Effector memory CD4-positive, alpha-beta T cell (primary cell): Measurements from ENCODE around the gene MAVS.
A peak's percentile ranks its signal among the peaks of the same experiment; 100 is the strongest.

Source experiments
- DNase-seq, 3 donors: peaks; one replicate each; pipeline ENCODE4 v3.0.0-alpha.2; 2020
- H3K27ac ChIP-seq: 2 replicates; pipeline ENCODE4 v1.7.0; 2013; ENCODE audit warnings: mild to moderate bottlenecking, low read length, moderate library complexity; ENCODE audit not compliant: insufficient read depth, poor library complexity, severe bottlenecking
- H3K27me3 ChIP-seq: replicated peaks from 2 replicates; pipeline ENCODE4 v1.7.0; 2013; ENCODE audit warnings: mild to moderate bottlenecking, low read length; ENCODE audit not compliant: insufficient read depth, control insufficient read depth, poor library complexity, severe bottlenecking
- H3K36me3 ChIP-seq: 2 replicates; pipeline ENCODE4 v1.7.0; 2013; ENCODE audit warnings: mild to moderate bottlenecking, low read length, moderate library complexity; ENCODE audit not compliant: control insufficient read depth, insufficient read depth
- H3K4me1 ChIP-seq: 2 replicates; pipeline ENCODE4 v1.7.0; 2013; ENCODE audit warnings: low read length, mild to moderate bottlenecking; ENCODE audit not compliant: control insufficient read depth, insufficient read depth, poor library complexity, severe bottlenecking
- H3K4me3 ChIP-seq: 2 replicates; pipeline ENCODE4 v1.7.0; 2013; ENCODE audit warnings: low read length, low read depth, mild to moderate bottlenecking; ENCODE audit not compliant: insufficient read depth, poor library complexity, severe bottlenecking
- H3K9me3 ChIP-seq: 2 replicates; pipeline ENCODE4 v1.7.0; 2013; ENCODE audit warnings: mild to moderate bottlenecking, low read length, moderate library complexity; ENCODE audit not compliant: control insufficient read depth
- total RNA-seq, 3 donors: gene quantifications; one replicate each; lab custom pipeline; 2026; lab: John Stamatoyannopoulos, UW

Gene MAVS
- total RNA-seq, result 90.4 to 130 (median 98.6) reads per million in 3 donors

GRCh38 chr20:3846740-3847428, at the start of gene MAVS:
TSS of gene MAVS (plus strand) at chr20:3846834. CDS start at chr20:3854625, 7,791 bp downstream.
- Histone ChIP-seq H3K4me3 (peak within 1 kb of the TSS; percentile 94), H3K27ac (peak within 1 kb of the TSS; percentile 78), H3K9me3 (no peaks in the 10 kb centered on the region), H3K4me1 (peaks cover 7% of the 10 kb centered on the region), H3K36me3 (no peaks in the 10 kb centered on the region), H3K27me3 (no peaks in the 10 kb centered on the region)
- peak; percentile 75 to 80 (median 77) for DNase-seq

DNA sequence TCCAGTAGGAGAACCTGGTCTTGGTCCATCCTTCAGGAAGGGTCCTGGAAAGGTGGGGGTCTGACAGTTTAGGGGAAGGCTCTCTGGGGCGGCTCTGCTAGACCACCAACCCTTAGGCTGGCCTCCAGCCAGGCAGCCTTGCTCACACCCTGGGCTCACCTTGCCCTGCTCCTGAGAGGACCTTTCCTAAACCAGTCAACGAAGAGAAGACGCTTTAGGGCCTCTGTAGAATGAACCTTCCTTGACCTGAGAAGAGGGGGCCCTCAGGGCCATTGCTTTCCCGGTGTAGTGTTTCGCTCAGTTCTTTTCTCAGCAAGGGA, 49.4 kb upstream of the MAVS start:
- H3K4me1 ChIP-seq, result peaks cover 54% of the 10 kb centered on the region

GRCh38 chr20:3797592-3798372, 48.9 kb upstream of the MAVS start:
- Histone ChIP-seq H3K36me3 (peaks cover 26% of the 10 kb centered on the region), H3K27me3 (no peaks in the 10 kb centered on the region), H3K4me3 (peak overlapping the region; percentile 83), H3K9me3 (no peaks in the 10 kb centered on the region), H3K4me1 (peaks cover 55% of the 10 kb centered on the region), H3K27ac (peak overlapping the region; percentile 65)
- DNase-seq, result peak in 2 of 3 donors; percentile 29 to 42

More for the DNA sequence above, 49.4 kb upstream of the MAVS start:
- H3K27ac ChIP-seq, result peak overlapping the region; percentile 65
- peak overlapping the region; percentile 83 for H3K4me3 ChIP-seq
- peaks cover 20% of the 10 kb centered on the region for H3K36me3 ChIP-seq
- no peaks in the 10 kb centered on the region for H3K27me3 ChIP-seq
- H3K9me3 ChIP-seq, result no peaks in the 10 kb centered on the region
- no peak for DNase-seq

DNA sequence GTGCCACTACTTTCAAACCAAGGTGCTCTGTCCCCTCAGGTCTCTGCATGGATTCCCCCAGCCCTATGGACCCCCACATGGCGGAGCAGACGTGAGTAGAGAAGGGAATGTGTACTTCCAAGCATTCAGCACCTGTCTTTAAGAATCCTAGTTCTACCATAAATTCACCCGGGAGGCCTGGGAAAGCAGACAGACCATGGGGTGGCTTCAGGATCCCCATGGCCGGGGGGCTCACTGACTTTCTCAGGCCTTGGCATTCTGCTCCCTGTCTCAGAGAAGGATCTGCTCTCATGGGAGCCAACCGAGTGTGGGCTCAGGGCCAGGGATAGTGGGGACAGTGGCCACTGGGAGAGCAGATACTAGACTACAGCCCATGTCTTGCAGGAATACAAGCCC, 48.3 kb upstream of the MAVS start:
- peak overlapping the region; percentile 65 for H3K27ac ChIP-seq
- H3K36me3 ChIP-seq, result peaks cover 32% of the 10 kb centered on the region
- H3K27me3 ChIP-seq, result no peaks in the 10 kb centered on the region
- H3K4me1 ChIP-seq, result peaks cover 55% of the 10 kb centered on the region
- H3K9me3 ChIP-seq, result no peaks in the 10 kb centered on the region
- DNase-seq, result no peak
- H3K4me3 ChIP-seq, result peak overlapping the region; percentile 83

DNA sequence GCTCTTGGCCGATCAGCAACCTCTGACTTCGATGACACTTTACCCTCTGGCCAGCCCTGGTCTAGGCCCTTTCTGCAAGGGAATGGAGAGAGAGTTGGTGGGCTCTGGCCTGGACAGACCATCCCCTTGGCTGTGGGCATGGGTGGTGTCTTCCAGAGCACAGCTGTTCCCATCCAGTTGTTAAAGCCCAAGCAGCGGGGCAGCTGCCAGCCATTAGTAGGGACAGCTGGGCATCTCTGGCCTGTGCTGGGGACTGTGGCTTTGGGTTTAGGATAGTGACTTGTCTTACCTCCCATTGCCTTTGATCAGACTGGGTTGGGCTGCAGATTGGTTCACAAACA, 47.8 kb upstream of the MAVS start:
- Histone ChIP-seq H3K27ac (peak overlapping the region; percentile 65), H3K9me3 (no peaks in the 10 kb centered on the region), H3K27me3 (no peaks in the 10 kb centered on the region), H3K4me3 (peak overlapping the region; percentile 83), H3K4me1 (peaks cover 55% of the 10 kb centered on the region), H3K36me3 (peaks cover 37% of the 10 kb centered on the region)
- DNase-seq, result no peak

- Histone ChIP-seq H3K4me3 (no peak overlapping the region), H3K36me3 (peaks cover 52% of the 10 kb centered on the region), H3K27me3 (no peaks in the 10 kb centered on the region), H3K27ac (peak overlapping the region; percentile 65), H3K9me3 (no peaks in the 10 kb centered on the region), H3K4me1 (peaks cover 57% of the 10 kb centered on the region)
- DNase-seq, result no peak
Measured at GRCh38 chr20:3800256-3800877, 46.3 kb upstream of the MAVS start.

- Histone ChIP-seq H3K27ac (peak overlapping the region; percentile 65), H3K4me3 (no peak overlapping the region), H3K36me3 (peaks cover 57% of the 10 kb centered on the region), H3K9me3 (no peaks in the 10 kb centered on the region), H3K4me1 (peaks cover 55% of the 10 kb centered on the region), H3K27me3 (no peaks in the 10 kb centered on the region)
- no peak for DNase-seq
Measured at GRCh38 chr20:3800878-3801260, 45.8 kb upstream of the MAVS start.

GRCh38 chr20:3801299-3801698, 45.3 kb upstream of the MAVS start:
- Histone ChIP-seq H3K27ac (peak overlapping the region; percentile 65), H3K4me1 (peaks cover 55% of the 10 kb centered on the region)

GRCh38 chr20:3801846-3802245, 44.8 kb upstream of the MAVS start:
- no peak overlapping the region for H3K4me3 ChIP-seq
- peak overlapping the region; percentile 65 for H3K27ac ChIP-seq
- peaks cover 57% of the 10 kb centered on the region for H3K4me1 ChIP-seq

More at GRCh38 chr20:3801299-3801698, 45.3 kb upstream of the MAVS start:
- no peaks in the 10 kb centered on the region for H3K9me3 ChIP-seq
- peaks cover 61% of the 10 kb centered on the region for H3K36me3 ChIP-seq
- H3K4me3 ChIP-seq, result no peak overlapping the region
- no peaks in the 10 kb centered on the region for H3K27me3 ChIP-seq
- no peak for DNase-seq

More at GRCh38 chr20:3801846-3802245, 44.8 kb upstream of the MAVS start:
- no peak for DNase-seq
- Histone ChIP-seq H3K9me3 (no peaks in the 10 kb centered on the region), H3K36me3 (peaks cover 61% of the 10 kb centered on the region), H3K27me3 (no peaks in the 10 kb centered on the region)
